OCI-LY3 (cell line): ENCODE results near the gene EGFL7.
A peak's percentile ranks its signal among the peaks of the same experiment; 100 is the strongest.

ENCODE experiments used
- H2AFZ ChIP-seq: fragments of 200-600, 300-600 bp; shearing (Covaris generic); 2 replicates; pipeline ENCODE4 v1.6.0; 2014; ENCODE audit warnings: antibody characterized with exemption, low read depth, low read length
- H3K27ac ChIP-seq: fragments of 200-600, 300-600 bp; sonication (generic); 2 replicates; pipeline ENCODE4 v1.5.1; 2014; ENCODE audit warnings: mild to moderate bottlenecking, low read length, moderate library complexity, mixed read lengths
- H3K27me3 ChIP-seq: fragments of 200-600, 300-600 bp; sonication (generic); 2 replicates; pipeline ENCODE4 v1.6.1; 2014; ENCODE audit warnings: low read depth, low read length, mixed read lengths
- H3K36me3 ChIP-seq: fragments of 200-600, 300-600 bp; sonication (generic); replicated peaks from 2 replicates; pipeline ENCODE3; 2014; ENCODE audit warnings: low read depth, low read length, mixed read lengths
- H3K4me1 ChIP-seq: fragments of 300-600, 200-600 bp; sonication (generic); 2 replicates; pipeline ENCODE4 v1.6.1; 2014; ENCODE audit warnings: low read length, mixed read lengths
- H3K4me2 ChIP-seq: fragments of 200-600, 300-600 bp; sonication (generic); 2 replicates; pipeline ENCODE4 v1.6.1; 2014; ENCODE audit warnings: low read length, mixed read lengths
- H3K4me3 ChIP-seq: fragments of 300-600, 200-600 bp; sonication (generic); 2 replicates; pipeline ENCODE4 v1.5.1; 2014; ENCODE audit warnings: antibody characterized with exemption, mild to moderate bottlenecking, low read length, moderate library complexity
- H3K79me2 ChIP-seq: fragments of 300-600, 200-600 bp; shearing (Covaris generic); 2 replicates; pipeline ENCODE4 v1.6.1; 2014; ENCODE audit warnings: mild to moderate bottlenecking, low read length, mixed read lengths
- H3K9ac ChIP-seq: fragments of 300-600, 200-600 bp; shearing (Covaris generic); 2 replicates; pipeline ENCODE4 v1.6.0; 2014; ENCODE audit warnings: mild to moderate bottlenecking, low read length, moderate library complexity
- H3K9me3 ChIP-seq: fragments of 200-600, 300-600 bp; shearing (Covaris generic); 2 replicates; pipeline ENCODE4 v1.6.1; 2014; ENCODE audit warnings: low read length, mixed read lengths; ENCODE audit not compliant: insufficient read depth
- H4K20me1 ChIP-seq: fragments of 200-600, 300-600 bp; sonication (generic); 2 replicates; pipeline ENCODE4 v1.6.1; 2016; ENCODE audit warnings: low read length, mixed read lengths; ENCODE audit not compliant: insufficient read depth
- CTCF ChIP-seq: fragments of 200-600, 300-600 bp; sonication (generic); IDR thresholded peaks from 2 replicates; pipeline ENCODE4 v1.5.1; 2014; ENCODE audit warnings: antibody characterized with exemption, low read length, low read depth
- EZH2phosphoT487 ChIP-seq: fragments of 200-600 bp; shearing (Covaris generic); IDR thresholded peaks from 2 replicates; pipeline ENCODE4 v1.6.1; 2018; ENCODE audit warnings: antibody characterized with exemption, mixed run types, low read depth

EGFL7 gene

GRCh38 chr9:136629001-136629878 lies 33.5 kb upstream of the EGFL7 start:
- Histone ChIP-seq H3K9me3 (no peaks in the 10 kb centered on the region), H3K4me2 (no peak overlapping the region), H3K27ac (no peak overlapping the region), H3K36me3 (no peaks in the 10 kb centered on the region), H2AFZ (no peak overlapping the region), H3K4me3 (no peak overlapping the region), H3K9ac (no peak overlapping the region), H3K4me1 (peaks cover 7% of the 10 kb centered on the region), H3K27me3 (peaks cover 4% of the 10 kb centered on the region; the same call in 1 of the 2 replicates), H4K20me1 (no peaks in the 10 kb centered on the region), H3K79me2 (no peaks in the 10 kb centered on the region)
- no peak for TF ChIP-seq CTCF
- TF ChIP-seq EZH2phosphoT487, result no peak

GRCh38 chr9:136629879-136630661 lies 32.6 kb upstream of the EGFL7 start:
- Histone ChIP-seq H3K79me2 (no peaks in the 10 kb centered on the region), H3K36me3 (no peaks in the 10 kb centered on the region), H4K20me1 (no peaks in the 10 kb centered on the region), H3K27ac (no peak overlapping the region), H2AFZ (no peak overlapping the region), H3K4me1 (peaks cover 5% of the 10 kb centered on the region), H3K4me3 (0 out of 2 replicates have a peak overlapping the region, but pooled peaks have one; percentile 18), H3K27me3 (peaks cover 4% of the 10 kb centered on the region; the same call in 1 of the 2 replicates), H3K9me3 (no peaks in the 10 kb centered on the region), H3K9ac (no peak overlapping the region), H3K4me2 (peak overlapping the region; percentile 52)
- TF ChIP-seq CTCF, result peak; percentile 81
- no peak for TF ChIP-seq EZH2phosphoT487

GRCh38 chr9:136630662-136630992 lies 32.1 kb upstream of the EGFL7 start:
- Histone ChIP-seq H3K27ac (no peak overlapping the region), H3K9ac (no peak overlapping the region), H3K27me3 (peaks cover 4% of the 10 kb centered on the region; the same call in 1 of the 2 replicates), H3K4me1 (peaks cover 5% of the 10 kb centered on the region), H4K20me1 (no peaks in the 10 kb centered on the region), H3K4me3 (no peak overlapping the region), H3K79me2 (no peaks in the 10 kb centered on the region), H3K9me3 (no peaks in the 10 kb centered on the region), H3K4me2 (0 out of 2 replicates have a peak overlapping the region, but pooled peaks have one; percentile 52), H2AFZ (no peak overlapping the region), H3K36me3 (no peaks in the 10 kb centered on the region)
- no peak for TF ChIP-seq CTCF
- no peak for TF ChIP-seq EZH2phosphoT487
